ENCODE results near the gene THAP12.

GRCh38 chr11:76415073-76415472 is 34.1 kb upstream of the THAP12 start:
- no peak for TF ChIP-seq CTCF (IDR thresholded peaks at IDR 0.05; ENCODE audit: extremely low read depth in 1 of 2, insufficient read depth in 1 of 2, low read depth in 1 of 2, low read length in 2 of 2)
- TF ChIP-seq EZH2 (IDR thresholded peaks at IDR 0.05; ENCODE audit: borderline replicate concordance, low read depth, low read length, severe bottlenecking): no peak
- TF ChIP-seq JUN (IDR thresholded peaks at IDR 0.05; ENCODE audit: borderline replicate concordance, insufficient read depth, insufficient read length, low read depth): no peak
- no peak for TF ChIP-seq MAX (IDR thresholded peaks at IDR 0.05; ENCODE audit: insufficient read depth, insufficient read length)
- TF ChIP-seq POLR2A (IDR thresholded peaks at IDR 0.05; ENCODE audit: low read depth, low read length): no peak
- no peak for TF ChIP-seq POLR2AphosphoS5 (IDR thresholded peaks at IDR 0.05; ENCODE audit: insufficient read depth, low read depth, low read length)
- TF ChIP-seq GATA2 (IDR thresholded peaks at IDR 0.05; ENCODE audit: insufficient read depth, insufficient read length, low read depth, low read length): no peak
- no peak for TF ChIP-seq MYC (IDR thresholded peaks at IDR 0.05; ENCODE audit: low read depth, low read length)

Measured in endothelial cell of umbilical vein (primary cell).